Tongue (tissue), 2 donors: Measurements from ENCODE around the gene MYL4. TPM values are rescaled to one million over a fixed set of nuclear protein-coding genes. Genes with fewer than 3 reads are reported as not detected.
A peak's percentile ranks its signal among the peaks of the same experiment; 100 is the strongest.
"Not testable (repeated sequence)": the region's sequence is repeated elsewhere in the genome, so short reads cannot be mapped to it uniquely, and the experiment has no call there.

Experiments
- DNase-seq: peaks from one replicate; pipeline ENCODE4 v3.0.0-alpha.2; 2015
- total RNA-seq: library from RNA; depleted of rRNA; stranded (reverse); fragments of >200 nt; gene quantifications from one replicate; pipeline ENCODE4 v1.2.3, GENCODE V29; 2014

Gene MYL4
- total RNA-seq, 1 donor from 2014 or later: 905 TPM

GRCh38 chr17:47193931-47194511, 15.1 kb upstream of the MYL4 start:
- no peak for DNase-seq

- peak; percentile 82 for DNase-seq
Measured at GRCh38 chr17:47197821-47198220, 11.3 kb upstream of the MYL4 start.

- DNase-seq: no peak
Measured at GRCh38 chr17:47199627-47200324, 9.4 kb upstream of the MYL4 start.

- DNase-seq: no peak
Measured at GRCh38 chr17:47200325-47200664, 8.9 kb upstream of the MYL4 start.

GRCh38 chr17:47201166-47201565, 8.0 kb upstream of the MYL4 start:
- DNase-seq: no peak

GRCh38 chr17:47203984-47204721, 5.0 kb upstream of the MYL4 start:
- DNase-seq: no peak

- DNase-seq: peak; percentile 56
Measured at GRCh38 chr17:47204722-47205418, 4.3 kb upstream of the MYL4 start.

GRCh38 chr17:47205419-47205963, 3.7 kb upstream of the MYL4 start:
- DNase-seq: peak; percentile 78

GRCh38 chr17:47207143-47208067, 1.7 kb upstream of the MYL4 start:
- no peak for DNase-seq

GRCh38 chr17:47209499-47209898, 351 bp downstream of the MYL4 start:
- no peak for DNase-seq

- peak; percentile 79 for DNase-seq
Measured at GRCh38 chr17:47210105-47210504, 957 bp downstream of the MYL4 start.

- DNase-seq: peak; percentile 51
Measured at GRCh38 chr17:47210779-47211178, 1.6 kb downstream of the MYL4 start.

- DNase-seq: no peak
Measured at GRCh38 chr17:47212458-47212857, 3.3 kb downstream of the MYL4 start.

GRCh38 chr17:47213540-47213939, 4.4 kb downstream of the MYL4 start:
- DNase-seq: no peak

GRCh38 chr17:47214931-47215330, 5.8 kb downstream of the MYL4 start:
- no peak for DNase-seq

- DNase-seq: not testable (repeated sequence)
Measured at GRCh38 chr17:47216821-47217220, 7.7 kb downstream of the MYL4 start.

- not testable (repeated sequence) for DNase-seq
Measured at GRCh38 chr17:47217279-47217678, 8.1 kb downstream of the MYL4 start.

- DNase-seq: no peak
Measured at GRCh38 chr17:47218896-47219430, 9.8 kb downstream of the MYL4 start.

- no peak for DNase-seq
Measured at GRCh38 chr17:47219621-47220475, 10.7 kb downstream of the MYL4 start.

GRCh38 chr17:47220531-47220999, 11.4 kb downstream of the MYL4 start:
- DNase-seq: no peak
